SK-MEL-5 (cell line): ENCODE measurements around the gene FOXK1. TPM values are rescaled to one million over a fixed set of nuclear protein-coding genes. Genes with fewer than 3 reads are reported as not detected.
"Not testable (repeated sequence)": the region's sequence is repeated elsewhere in the genome, so short reads cannot be mapped to it uniquely, and the experiment has no call there.

Experiments used
- DNase-seq: peaks from one replicate; pipeline ENCODE4 v3.0.0-alpha.2; 2016; ENCODE audit warnings: low read depth, low spot score
- in situ Hi-C: cut with HindIII; loops from 2 replicates; pipeline ENCODE4 v1.10.0; 2016; ENCODE audit warnings: low sequenced_read_pairs, high pct_unique_total_duplicates, low pct_unique_long_range_greater_than_20kb
- polyA plus RNA-seq, 2 experiments: library from polyadenylated mRNA; depleted of rRNA; stranded (reverse); fragments of >200 nt; gene quantifications; 2 replicates each; pipeline ENCODE4 v1.2.3, GENCODE V29; 2015
- total RNA-seq: library from RNA; depleted of rRNA; stranded (reverse); fragments of >200 nt; shearing (Covaris generic); gene quantifications from 2 replicates; pipeline ENCODE4 v1.2.3, GENCODE V29; 2014; rRNA removed

FOXK1 gene
- total RNA-seq: 14.5 and 16.3 TPM in 2 replicates
- polyA plus RNA-seq (2015; cell fraction: cytosol; rRNA removed): 24.9 and 30.0 TPM in 2 replicates
- polyA plus RNA-seq (2015; cell fraction: nucleus; rRNA removed): 22.3 and 25.9 TPM in 2 replicates

GRCh38 chr7:4681886-4682620 lies at the start of gene FOXK1:
Gene FOXK1, plus strand, starts transcription at chr7:4682295. Its CDS starts 14 bp downstream, at chr7:4682309.
- peak; percentile 74 for DNase-seq
- in situ Hi-C loops: no loop called here

DNA sequence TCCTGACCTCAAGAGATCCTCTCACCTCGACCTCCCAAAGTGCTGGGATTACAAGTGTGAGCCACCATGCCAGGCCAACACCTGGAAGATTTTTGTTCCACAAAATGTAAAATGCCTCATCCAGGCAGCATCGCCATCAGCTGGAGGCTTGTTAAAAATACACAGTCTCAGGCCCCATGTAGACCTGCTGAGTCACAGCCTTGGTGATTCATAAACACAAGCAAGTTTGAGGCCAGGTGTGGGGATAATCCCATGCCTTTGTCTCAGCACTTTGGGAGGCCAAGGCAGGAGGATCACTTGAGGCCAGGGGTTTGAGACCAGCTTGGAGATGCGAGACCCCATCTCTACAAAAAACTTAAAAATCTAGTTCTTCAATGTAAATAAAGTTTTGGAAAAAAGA lies 49.1 kb upstream of the FOXK1 start:
- in situ Hi-C loops: no loop called here
- DNase-seq: peak; percentile 58

DNA sequence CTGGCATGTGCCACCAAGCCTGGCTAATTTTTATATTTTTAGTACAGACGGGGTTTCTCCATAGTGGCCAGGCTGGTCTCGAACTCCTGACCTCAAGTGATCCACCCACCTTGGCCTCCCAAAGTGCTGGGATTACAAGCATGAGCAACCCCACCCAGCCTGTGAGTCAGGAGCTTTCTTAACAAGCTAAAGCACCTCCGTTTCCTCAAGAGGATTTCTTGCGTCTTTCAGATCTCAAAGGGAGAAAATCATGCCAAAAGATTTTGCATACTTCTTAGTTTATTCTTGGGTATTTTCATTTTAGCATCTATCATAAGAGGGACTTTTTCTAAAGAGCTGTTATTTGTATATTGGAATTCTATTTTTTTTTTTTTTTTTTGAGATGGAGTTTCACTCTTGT lies 47.9 kb upstream of the FOXK1 start:
- DNase-seq: no peak
- in situ Hi-C loops: no loop called here

DNA sequence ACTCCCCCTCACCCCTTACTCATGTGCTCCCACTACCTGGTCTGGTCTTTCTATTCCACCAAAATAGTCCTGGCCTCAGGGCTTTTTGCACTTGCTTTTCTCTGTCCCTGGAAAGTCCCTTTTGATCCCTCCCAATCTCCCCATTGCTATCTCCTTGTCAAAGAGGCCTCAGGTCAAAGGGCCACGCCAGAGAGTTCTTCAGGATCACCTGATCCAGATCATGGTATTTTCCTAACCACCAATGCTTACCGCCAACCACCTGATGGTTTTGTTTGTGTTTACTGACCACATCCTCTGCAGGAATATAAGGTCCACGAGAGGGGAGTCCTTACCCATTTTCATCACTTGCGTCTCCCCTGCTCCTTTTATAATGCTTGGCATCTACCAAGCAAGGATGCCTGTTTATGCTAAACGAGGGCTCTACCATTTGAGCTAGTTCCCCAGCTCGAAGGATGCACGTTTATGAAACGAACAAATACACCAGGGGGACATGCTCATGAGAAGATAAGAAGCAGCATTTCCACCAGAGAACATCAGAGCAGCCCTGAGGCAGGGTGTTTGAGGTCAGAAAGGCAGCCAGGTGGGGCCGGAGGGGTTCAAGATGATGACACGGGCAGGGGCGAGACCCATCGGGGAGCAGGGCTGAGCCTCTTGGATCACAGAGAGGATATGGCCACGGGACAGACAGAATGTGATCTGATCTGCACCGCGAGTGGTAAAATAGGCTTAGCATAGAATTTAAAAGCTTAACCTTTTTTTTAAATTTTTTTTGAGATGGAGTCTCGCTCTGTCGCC lies 43.1 kb upstream of the FOXK1 start:
- DNase-seq: peak; percentile 41
- in situ Hi-C loops: no loop called here

DNA sequence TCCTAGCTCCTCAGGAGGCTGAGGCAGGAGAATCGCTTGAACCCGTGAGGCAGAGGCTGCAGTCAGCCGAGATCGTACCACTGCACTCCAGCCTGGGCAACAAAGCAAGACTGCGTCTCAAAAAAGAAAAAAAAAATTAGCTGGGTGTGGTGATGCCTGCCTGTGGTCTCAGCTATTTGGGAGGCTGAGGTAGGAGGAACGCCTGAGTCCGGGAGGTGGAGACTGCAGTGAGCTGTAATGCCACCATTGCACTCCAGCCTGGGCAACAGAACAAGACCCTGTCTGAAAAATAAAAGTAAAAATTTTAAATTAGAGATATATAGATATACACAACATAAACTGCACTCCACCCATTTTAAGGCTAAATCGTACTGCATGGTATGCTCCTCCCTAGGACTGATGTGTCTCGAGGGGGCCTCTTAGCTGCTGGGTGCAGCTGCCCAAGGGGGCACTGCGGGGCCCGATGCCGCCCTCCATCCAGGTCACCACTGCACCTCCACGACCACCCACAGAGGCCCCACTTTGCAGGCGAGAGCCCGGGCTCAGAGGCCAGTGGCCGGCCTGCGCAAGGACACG lies 40.9 kb upstream of the FOXK1 start:
- DNase-seq: no peak
- in situ Hi-C loops: no loop called here

DNA sequence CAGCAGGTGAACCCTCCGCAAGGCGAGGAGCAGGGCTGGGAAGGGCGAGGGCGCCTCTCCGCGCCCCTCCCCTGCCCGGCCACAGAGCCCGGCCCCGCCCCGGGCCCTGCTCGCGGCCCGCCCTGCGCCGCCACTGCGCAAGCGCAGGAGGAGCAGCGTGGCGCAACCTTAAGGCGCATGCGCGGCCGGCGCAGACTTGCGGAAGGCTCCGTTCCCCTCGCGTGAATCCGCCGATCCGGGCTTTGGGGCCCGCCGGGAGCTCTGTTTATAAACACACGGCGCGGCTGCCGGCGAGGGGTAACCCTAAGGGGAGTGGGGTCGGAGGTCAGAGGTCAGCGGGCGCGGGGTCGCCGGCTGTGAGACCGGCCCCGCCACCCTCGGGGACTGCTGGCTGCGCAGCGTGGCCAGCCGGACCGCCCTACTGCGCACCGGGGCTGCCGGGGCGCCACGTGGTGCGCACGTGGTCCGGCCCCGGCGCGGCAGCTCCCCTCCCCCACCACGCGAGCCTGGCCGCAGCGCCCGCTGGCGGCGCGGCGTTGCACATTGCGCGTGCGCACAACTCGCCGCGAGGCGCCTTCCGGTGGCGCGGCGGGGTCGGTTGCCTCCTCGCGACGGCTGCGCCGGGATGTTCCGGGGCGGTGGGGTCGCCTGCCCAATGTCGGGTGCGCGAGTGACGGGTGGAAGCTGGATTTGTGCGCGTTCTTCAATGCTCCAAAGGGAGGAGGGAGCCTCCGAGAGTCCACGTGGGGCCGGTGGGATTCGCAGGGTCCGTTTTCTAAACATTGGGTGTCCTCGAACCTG lies 40.2 kb upstream of the FOXK1 start:
- in situ Hi-C loops: no loop called here
- peak; percentile 95 for DNase-seq

DNA sequence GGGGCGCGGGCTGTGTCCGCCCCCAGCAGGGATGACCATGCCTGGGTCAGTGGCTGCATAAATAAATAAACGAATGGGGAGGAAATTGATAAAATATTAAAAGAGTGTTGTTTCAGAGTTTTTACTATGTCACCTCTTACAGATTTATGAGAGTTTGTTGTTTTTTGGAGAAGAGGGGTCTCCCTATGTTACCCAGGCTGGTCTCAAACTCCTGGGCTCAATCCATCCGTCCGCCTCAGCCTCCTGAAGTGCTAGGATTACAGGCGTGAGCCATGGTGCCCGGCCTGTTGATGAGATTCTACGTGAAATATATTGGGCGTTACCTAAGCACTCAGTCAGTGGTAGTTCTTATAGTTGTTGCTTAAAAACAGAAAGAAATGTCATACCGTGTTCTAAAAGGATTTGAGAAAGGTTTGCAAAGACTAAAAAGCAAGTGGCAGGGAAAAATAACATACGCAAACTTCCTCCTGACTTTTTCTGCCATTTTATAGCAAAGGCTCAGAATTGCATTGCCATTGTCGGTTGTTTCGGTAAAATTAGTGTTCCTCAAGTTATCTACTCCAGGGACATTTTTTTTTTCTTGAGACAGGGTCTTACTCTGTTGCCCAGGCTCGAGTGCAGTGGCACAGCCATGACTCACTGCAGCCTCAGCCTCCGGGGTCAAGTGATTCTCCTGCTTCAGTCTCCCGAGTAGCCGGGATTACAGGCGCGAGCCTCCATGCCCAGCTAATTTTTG lies 39.5 kb upstream of the FOXK1 start:
- DNase-seq: no peak
- in situ Hi-C loops: no loop called here

- in situ Hi-C loops, DNase-seq: not testable (repeated sequence)
Observed at GRCh38 chr7:4643204-4643471, 39.0 kb upstream of the FOXK1 start.

DNA sequence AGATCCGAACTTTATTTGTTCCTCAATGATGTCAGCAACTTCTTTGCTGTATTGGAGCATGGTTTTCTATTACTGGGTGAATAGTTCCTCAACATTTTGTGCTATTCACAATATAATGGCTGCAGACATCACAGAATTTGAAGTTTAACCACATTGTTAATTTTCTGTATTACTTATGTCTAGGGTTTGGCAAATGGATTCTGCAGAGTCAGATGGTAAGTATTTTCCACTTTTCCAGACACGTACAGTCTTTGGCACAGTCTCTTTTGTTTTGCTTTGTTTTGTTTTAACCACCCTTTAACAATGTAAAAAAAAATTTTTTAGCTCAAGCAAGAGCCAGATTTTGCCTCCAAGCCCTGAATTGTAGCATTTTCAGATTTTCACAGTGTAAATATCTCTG lies 36.8 kb upstream of the FOXK1 start:
- in situ Hi-C loops: no loop called here
- DNase-seq: no peak

DNA sequence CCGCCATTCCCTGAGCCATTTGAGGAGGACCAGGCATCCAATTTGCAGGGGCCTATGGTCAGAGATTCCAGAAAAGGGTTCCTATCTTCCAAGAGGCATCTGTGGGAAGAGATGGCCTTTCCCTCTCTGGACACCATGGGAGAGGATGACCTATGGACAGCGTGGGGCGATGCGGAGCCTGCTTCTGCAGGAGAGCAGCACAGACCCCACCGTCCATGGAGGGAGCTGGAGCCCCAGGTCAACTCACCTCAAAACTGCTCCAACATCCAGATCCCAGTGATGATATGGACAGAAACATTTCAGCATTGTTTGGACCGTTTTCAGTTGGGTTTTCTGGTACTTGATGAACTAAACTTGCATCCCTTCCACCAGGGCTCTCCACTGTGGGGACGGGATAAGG lies 34.0 kb upstream of the FOXK1 start:
- no peak for DNase-seq
- in situ Hi-C loops: no loop called here

- in situ Hi-C loops: no loop called here
- DNase-seq: no peak
Observed at GRCh38 chr7:4650433-4651047, 31.6 kb upstream of the FOXK1 start.

DNA sequence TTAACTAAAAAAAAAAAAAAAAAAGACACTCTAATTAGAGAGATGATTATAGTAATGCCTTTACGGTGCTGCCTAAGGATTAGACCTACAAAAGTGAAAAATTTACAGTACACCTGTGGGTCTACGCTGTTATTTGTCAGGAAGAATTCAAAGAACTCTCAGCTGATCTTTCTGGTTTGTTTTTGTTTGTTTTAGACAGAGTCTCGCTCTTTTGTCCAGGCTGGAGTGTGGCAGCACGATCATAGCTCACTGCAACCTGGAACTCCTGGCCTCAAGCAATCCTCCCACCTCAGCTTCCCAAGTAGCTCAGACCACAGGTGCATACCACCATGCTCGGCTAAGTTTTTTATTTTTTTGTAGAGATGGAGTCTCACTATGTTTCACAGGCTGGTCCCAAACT lies 28.3 kb upstream of the FOXK1 start:
- in situ Hi-C loops: no loop called here
- no peak for DNase-seq

DNA sequence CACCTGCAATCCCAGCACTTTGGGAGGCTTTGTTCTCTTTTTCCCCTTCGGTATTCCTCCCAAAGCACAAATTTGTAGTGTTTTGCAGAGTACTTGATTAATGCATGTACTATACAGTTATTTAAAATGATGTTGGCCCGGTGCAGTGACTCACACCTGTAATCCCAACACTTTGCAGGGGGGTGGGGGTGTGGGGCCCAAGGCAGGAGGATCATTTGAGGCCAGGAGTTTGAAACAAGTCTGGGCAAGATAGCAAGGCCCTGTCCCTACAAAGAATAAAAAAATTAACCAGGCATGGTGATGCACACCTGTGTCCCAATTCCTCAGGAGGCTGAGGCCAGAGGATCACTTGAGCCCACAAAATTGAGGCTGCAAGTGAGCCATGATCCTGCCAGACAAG lies 26.8 kb upstream of the FOXK1 start:
- no peak for DNase-seq
- in situ Hi-C loops: no loop called here

DNA sequence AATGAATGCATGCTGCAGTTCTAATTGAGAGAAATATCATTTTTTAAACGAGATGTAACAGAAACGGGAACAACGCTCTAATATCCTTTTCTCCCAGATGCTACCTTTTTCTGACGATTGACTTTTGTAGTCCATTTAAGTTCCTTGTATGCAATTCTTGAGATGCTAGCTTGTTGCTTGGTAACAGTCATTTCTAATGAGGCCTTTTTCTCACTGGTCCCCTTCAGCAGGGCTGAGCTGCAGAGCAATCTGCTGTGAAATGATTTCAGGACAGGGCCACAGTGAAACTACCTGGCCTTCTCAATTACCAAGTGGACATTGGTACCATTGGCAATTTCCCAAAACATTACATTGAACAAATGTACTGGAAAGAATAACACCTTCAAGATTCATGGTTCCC lies 26.2 kb upstream of the FOXK1 start:
- DNase-seq: no peak
- in situ Hi-C loops: no loop called here

DNA sequence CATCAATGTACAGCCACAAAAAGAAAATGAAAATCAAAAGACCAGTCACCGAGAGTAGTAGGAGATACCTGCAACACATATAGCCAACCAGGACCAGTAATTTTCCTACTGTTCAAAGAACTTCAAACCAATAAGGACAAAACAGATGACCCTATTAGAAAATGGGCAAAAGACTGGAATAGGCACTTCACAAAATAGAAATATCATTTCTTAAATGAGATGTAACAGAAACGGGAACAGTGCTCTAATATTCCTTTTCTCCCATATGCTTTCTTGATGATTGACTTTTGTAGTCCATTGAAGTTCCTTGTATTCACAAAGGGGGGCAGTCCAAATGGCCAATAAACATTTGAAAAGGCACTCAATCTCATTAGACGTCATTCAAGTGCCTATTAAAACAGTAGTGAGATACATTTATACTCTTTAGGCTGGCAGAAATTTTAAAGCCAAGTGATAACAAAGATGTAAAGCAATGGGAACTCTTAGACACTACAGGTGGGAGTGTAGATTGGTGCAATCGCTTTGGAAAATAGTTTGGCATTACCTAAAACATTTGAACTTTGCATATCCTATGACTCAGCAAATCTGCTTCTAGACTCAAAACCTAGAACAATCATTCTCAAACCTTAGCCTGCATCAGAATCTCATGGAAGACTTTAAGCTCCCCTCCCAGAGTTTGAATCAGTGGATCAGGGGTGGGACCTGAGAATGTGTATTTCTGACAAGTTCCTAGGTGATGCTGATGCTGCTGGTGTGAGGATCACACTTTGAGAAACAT lies 24.3 kb upstream of the FOXK1 start:
- no peak for DNase-seq
- in situ Hi-C loops: no loop called here

DNA sequence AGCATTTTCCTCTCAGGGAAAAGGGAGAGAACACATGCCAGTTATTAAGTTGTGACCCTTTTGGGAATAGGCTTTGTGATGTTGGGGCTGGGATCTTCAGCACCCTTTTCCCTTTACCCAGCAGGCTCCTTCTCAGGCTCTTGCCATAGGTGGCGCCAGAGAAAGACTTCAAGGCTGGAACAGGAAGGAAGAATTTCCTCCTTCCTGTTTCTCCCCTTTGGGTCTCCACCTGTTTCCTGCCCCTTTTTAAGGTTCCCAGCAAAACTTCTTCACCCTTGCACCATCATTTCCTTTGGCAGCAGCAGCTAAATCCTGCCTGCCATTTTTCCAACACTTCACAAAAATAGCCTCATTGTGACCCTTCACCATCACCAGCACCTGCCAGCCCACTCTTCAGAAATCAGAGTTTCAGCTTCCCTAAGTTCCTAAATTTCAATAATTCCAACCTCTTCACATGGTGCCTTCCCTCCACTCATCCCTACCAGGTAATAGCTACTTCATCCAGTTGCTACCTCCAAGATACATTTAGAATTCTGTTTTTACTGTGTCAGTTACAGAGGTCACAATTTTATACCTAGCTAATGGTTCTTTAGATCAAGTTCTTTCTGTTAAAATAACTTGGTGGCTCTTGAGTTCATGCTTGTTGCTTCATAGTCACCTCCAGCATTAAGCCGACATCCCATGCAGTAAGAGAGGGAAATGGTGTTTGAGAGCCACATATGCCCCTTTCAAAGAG lies 22.4 kb upstream of the FOXK1 start:
- in situ Hi-C loops: no loop called here
- peak; percentile 37 for DNase-seq
